ENCODE measurements around the gene KIF6.

- TF ChIP-seq CTCF (tag by site-specific recombination; IDR thresholded peaks at IDR 0.05) (no peak), ZNF768 (tag by site-specific recombination; IDR thresholded peaks at IDR 0.05) (no peak)
Observed at GRCh38 chr6:39420300-39421265, 304.6 kb downstream of the KIF6 start.
